K562 (cell line): ENCODE results near the gene GGA3. TPM values are rescaled to one million over a fixed set of nuclear protein-coding genes. Genes with fewer than 3 reads are reported as not detected.

ENCODE experiments used
- DNMT1 ChIP-seq: fragments of 450-650 bp; IDR thresholded peaks from 2 replicates; pipeline ENCODE4 v1.6.1; 2016; ENCODE audit warnings: antibody characterized with exemption, mild to moderate bottlenecking
- FOXK1 ChIP-seq: sonication (generic); formaldehyde crosslinking; IDR thresholded peaks from 2 replicates; pipeline ENCODE4 v1.8.0; 2022; ENCODE audit warnings: missing genetic modification reagents, mild to moderate bottlenecking, borderline replicate concordance
- HSF4 ChIP-seq: fragments of 250-450 bp; sonication (Bioruptor Pico); IDR thresholded peaks from 2 replicates; pipeline ENCODE4 v2.1.2; 2022; ENCODE audit warnings: mild to moderate bottlenecking, moderate library complexity, borderline replicate concordance
- SMARCA4 ChIP-seq: fragments of 450-650 bp; IDR thresholded peaks from 2 replicates; pipeline ENCODE4 v1.6.1; 2016
- SMARCB1 ChIP-seq: IDR thresholded peaks from 2 replicates; pipeline ENCODE4 v1.6.1; 2011; ENCODE audit warnings: improper control_type of control experiment, low read depth; ENCODE audit not compliant: insufficient read length
- SNRNP70 ChIP-seq: fragments of 200-400 bp; formaldehyde crosslinking; optimal IDR thresholded peaks from 2 replicates; pipeline ENCODE3; 2017; ENCODE audit warnings: low read depth, low read length
- ZNF121 ChIP-seq: sonication (generic); formaldehyde crosslinking; conservative IDR thresholded peaks from 2 replicates; pipeline ENCODE4 v1.8.0; 2022; ENCODE audit warnings: missing genetic modification reagents
- polyA plus RNA-seq, 8 experiments: library from polyadenylated mRNA; depleted of rRNA in 4 of 8; stranded (reverse) in 5 of 8; unstranded in 3 of 8; fragments of >200 nt; fragmentation: Nextera tagmentation in 2 of 8; fragmentation: Illumina TruSeq in 1 of 8; extraction: Ambion mirVana in 2 of 8; extraction: Trizol in 1 of 8; gene quantifications; 2 replicates each; pipeline versions ENCODE4 v1.2.1 to v1.2.3, GENCODE V29; 2011 to 2014; ENCODE audit warnings: inconsistent platforms in 1 of 8, missing spikeins in 1 of 8
- total RNA-seq, 7 experiments: library from RNA; depleted of rRNA in 6 of 7; stranded (reverse); fragments of >200 nt in 6 of 7; fragmentation: Illumina TruSeq in 2 of 7; extraction: Trizol in 2 of 7; gene quantifications; 2 replicates each; pipeline versions ENCODE4 v1.2.1 to v1.2.3, GENCODE V29; 2011 to 2021; ENCODE audit warnings: low replicate concordance in 1 of 7
- TF ChIP-seq, protein P1 (sequence below), 2 experiments: fragments of 450-650 bp in 1 of 2; sonication (generic) in 1 of 2; formaldehyde crosslinking in 1 of 2; IDR thresholded peaks; 2 replicates each; pipeline versions ENCODE4 v1.7.1 to v1.9.0; 2016 to 2022; ENCODE audit warnings: inconsistent platforms in 1 of 2, mild to moderate bottlenecking in 1 of 2, missing genetic modification reagents in 1 of 2
- TF ChIP-seq, protein P2 (sequence below): fragments of 250-450 bp; sonication (Bioruptor Pico); IDR thresholded peaks from 2 replicates; pipeline ENCODE4 v1.5.0; 2021; ENCODE audit warnings: mild to moderate bottlenecking, borderline replicate concordance
- TF ChIP-seq, protein P3 (sequence below): fragments of 250-450 bp; sonication (Bioruptor Pico); IDR thresholded peaks from 2 replicates; pipeline ENCODE4 v1.5.0; 2022; ENCODE audit warnings: mild to moderate bottlenecking
- TF ChIP-seq, protein P4 (sequence below): sonication (generic); formaldehyde crosslinking; IDR thresholded peaks from 2 replicates; pipeline ENCODE4 v1.8.1; 2022; ENCODE audit warnings: missing genetic modification reagents

GGA3 gene
- total and polyA plus RNA-seq, 9 of the 15 experiments (the other 6 are each of a cell fraction or from before 2014, with no cell fraction given), result 5.7 to 64.9 (median 25.4) TPM

DNA sequence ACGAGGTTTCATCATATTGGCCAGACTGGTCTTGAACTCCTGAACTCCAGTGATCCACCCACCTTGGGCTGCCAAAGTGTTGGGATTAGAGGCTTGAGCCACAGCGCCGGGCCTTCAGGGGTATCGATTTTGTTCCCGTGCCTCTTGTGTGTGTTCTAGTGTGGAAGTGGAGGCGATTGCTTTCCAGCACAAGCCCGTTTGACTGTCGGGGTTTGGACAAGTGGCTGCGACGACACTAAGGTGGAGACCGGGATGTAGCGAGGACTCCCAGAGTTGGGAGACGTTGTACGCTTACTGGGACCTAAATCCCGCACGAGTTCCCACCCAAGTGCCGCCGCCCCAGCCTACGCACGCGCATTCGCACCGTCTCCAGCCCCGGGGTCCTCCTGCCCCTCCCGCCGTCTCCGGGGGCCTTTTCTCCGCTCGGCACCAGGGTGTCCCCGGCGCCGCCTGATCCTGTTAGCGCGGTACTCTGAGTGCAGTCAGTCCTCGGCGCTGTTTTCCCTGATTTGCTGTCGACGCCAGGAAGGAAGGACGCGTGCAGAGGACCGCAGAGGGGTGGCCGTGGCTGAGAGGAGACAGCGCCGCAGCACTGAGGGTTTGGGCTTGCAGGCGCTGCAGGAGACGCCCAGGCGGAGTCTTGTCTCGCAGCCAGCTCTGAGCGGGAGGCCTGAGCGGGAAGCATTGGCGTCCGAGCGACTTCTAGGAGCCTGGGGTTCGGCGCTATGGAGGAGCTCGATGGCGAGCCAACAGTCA is 56.2 kb downstream of the GGA3 start, which contains the start of gene NUP85 (continued):
- TF ChIP-seq, protein P1, sequence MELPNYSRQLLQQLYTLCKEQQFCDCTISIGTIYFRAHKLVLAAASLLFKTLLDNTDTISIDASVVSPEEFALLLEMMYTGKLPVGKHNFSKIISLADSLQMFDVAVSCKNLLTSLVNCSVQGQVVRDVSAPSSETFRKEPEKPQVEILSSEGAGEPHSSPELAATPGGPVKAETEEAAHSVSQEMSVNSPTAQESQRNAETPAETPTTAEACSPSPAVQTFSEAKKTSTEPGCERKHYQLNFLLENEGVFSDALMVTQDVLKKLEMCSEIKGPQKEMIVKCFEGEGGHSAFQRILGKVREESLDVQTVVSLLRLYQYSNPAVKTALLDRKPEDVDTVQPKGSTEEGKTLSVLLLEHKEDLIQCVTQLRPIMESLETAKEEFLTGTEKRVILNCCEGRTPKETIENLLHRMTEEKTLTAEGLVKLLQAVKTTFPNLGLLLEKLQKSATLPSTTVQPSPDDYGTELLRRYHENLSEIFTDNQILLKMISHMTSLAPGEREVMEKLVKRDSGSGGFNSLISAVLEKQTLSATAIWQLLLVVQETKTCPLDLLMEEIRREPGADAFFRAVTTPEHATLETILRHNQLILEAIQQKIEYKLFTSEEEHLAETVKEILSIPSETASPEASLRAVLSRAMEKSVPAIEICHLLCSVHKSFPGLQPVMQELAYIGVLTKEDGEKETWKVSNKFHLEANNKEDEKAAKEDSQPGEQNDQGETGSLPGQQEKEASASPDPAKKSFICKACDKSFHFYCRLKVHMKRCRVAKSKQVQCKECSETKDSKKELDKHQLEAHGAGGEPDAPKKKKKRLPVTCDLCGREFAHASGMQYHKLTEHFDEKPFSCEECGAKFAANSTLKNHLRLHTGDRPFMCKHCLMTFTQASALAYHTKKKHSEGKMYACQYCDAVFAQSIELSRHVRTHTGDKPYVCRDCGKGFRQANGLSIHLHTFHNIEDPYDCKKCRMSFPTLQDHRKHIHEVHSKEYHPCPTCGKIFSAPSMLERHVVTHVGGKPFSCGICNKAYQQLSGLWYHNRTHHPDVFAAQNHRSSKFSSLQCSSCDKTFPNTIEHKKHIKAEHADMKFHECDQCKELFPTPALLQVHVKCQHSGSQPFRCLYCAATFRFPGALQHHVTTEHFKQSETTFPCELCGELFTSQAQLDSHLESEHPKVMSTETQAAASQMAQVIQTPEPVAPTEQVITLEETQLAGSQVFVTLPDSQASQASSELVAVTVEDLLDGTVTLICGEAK (IDR thresholded peaks at IDR 0.05), result no peak; the same call in none of the 2 replicates
- TF ChIP-seq, protein P1 (CRISPR knock-in tag; IDR thresholded peaks at IDR 0.05), result no peak
- TF ChIP-seq SMARCB1, result no peak
- TF ChIP-seq HSF4 (CRISPR knock-in tag), result no peak
- no peak for TF ChIP-seq ZNF121 (CRISPR knock-in tag)
- TF ChIP-seq, protein P2, sequence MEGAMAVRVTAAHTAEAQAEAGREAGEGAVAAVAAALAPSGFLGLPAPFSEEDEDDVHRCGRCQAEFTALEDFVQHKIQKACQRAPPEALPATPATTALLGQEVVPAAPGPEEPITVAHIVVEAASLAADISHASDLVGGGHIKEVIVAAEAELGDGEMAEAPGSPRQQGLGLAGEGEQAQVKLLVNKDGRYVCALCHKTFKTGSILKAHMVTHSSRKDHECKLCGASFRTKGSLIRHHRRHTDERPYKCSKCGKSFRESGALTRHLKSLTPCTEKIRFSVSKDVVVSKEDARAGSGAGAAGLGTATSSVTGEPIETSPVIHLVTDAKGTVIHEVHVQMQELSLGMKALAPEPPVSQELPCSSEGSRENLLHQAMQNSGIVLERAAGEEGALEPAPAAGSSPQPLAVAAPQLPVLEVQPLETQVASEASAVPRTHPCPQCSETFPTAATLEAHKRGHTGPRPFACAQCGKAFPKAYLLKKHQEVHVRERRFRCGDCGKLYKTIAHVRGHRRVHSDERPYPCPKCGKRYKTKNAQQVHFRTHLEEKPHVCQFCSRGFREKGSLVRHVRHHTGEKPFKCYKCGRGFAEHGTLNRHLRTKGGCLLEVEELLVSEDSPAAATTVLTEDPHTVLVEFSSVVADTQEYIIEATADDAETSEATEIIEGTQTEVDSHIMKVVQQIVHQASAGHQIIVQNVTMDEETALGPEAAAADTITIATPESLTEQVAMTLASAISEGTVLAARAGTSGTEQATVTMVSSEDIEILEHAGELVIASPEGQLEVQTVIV, result no peak
- no peak for TF ChIP-seq FOXK1
- TF ChIP-seq SMARCA4, result 0 out of 2 replicates have a peak, but pooled peaks have one; percentile 18
- TF ChIP-seq SNRNP70, result no peak
- TF ChIP-seq DNMT1, result no peak
- TF ChIP-seq, protein P3, sequence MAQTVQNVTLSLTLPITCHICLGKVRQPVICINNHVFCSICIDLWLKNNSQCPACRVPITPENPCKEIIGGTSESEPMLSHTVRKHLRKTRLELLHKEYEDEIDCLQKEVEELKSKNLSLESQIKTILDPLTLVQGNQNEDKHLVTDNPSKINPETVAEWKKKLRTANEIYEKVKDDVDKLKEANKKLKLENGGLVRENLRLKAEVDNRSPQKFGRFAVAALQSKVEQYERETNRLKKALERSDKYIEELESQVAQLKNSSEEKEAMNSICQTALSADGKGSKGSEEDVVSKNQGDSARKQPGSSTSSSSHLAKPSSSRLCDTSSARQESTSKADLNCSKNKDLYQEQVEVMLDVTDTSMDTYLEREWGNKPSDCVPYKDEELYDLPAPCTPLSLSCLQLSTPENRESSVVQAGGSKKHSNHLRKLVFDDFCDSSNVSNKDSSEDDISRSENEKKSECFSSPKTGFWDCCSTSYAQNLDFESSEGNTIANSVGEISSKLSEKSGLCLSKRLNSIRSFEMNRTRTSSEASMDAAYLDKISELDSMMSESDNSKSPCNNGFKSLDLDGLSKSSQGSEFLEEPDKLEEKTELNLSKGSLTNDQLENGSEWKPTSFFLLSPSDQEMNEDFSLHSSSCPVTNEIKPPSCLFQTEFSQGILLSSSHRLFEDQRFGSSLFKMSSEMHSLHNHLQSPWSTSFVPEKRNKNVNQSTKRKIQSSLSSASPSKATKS (CRISPR knock-in tag), result no peak
- TF ChIP-seq, protein P4, sequence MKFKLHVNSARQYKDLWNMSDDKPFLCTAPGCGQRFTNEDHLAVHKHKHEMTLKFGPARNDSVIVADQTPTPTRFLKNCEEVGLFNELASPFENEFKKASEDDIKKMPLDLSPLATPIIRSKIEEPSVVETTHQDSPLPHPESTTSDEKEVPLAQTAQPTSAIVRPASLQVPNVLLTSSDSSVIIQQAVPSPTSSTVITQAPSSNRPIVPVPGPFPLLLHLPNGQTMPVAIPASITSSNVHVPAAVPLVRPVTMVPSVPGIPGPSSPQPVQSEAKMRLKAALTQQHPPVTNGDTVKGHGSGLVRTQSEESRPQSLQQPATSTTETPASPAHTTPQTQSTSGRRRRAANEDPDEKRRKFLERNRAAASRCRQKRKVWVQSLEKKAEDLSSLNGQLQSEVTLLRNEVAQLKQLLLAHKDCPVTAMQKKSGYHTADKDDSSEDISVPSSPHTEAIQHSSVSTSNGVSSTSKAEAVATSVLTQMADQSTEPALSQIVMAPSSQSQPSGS, result no peak
